H9 (cell line): Measurements from ENCODE around the gene FAT2. TPM values are rescaled to one million over a fixed set of nuclear protein-coding genes. Genes with fewer than 3 reads are reported as not detected.

Experiments
- DNase-seq: peaks from one replicate; pipeline ENCODE4 v3.0.0-alpha.2; 2017
- H2AFZ ChIP-seq: one replicate; pipeline ENCODE4 v1.6.1; 2013; ENCODE audit warnings: mild to moderate bottlenecking, low read length, control low read depth, moderate library complexity
- H2AK5ac ChIP-seq: 2 replicates; pipeline ENCODE4 v1.6.1; 2013; ENCODE audit warnings: low read length, control low read depth, mixed read lengths; ENCODE audit not compliant: insufficient read length
- H2BK120ac ChIP-seq: one replicate; pipeline ENCODE4 v1.6.1; 2013; ENCODE audit warnings: low read depth, mild to moderate bottlenecking, low read length, control low read depth, inconsistent platforms; ENCODE audit not compliant: poor library complexity, severe bottlenecking
- H2BK12ac ChIP-seq: 2 replicates; pipeline ENCODE4 v1.6.1; 2013; ENCODE audit warnings: low read length, control low read depth, mixed read lengths, low read depth; ENCODE audit not compliant: insufficient read length
- H2BK15ac ChIP-seq: 2 replicates; pipeline ENCODE4 v1.6.1; 2013; ENCODE audit warnings: low read depth, low read length, control low read depth
- H2BK20ac ChIP-seq: one replicate; pipeline ENCODE4 v1.6.1; 2013; ENCODE audit warnings: low read depth, mild to moderate bottlenecking, low read length, control low read depth, inconsistent platforms; ENCODE audit not compliant: poor library complexity, severe bottlenecking
- H2BK5ac ChIP-seq: 2 replicates; pipeline ENCODE4 v1.6.1; 2013; ENCODE audit warnings: low read length, control low read depth, mixed read lengths; ENCODE audit not compliant: insufficient read length
- H3K14ac ChIP-seq: 2 replicates; pipeline ENCODE4 v1.6.1; 2013; ENCODE audit warnings: low read length, control low read depth; ENCODE audit not compliant: insufficient read depth
- H3K18ac ChIP-seq: 2 replicates; pipeline ENCODE4 v1.6.1; 2013; ENCODE audit warnings: low read depth, mild to moderate bottlenecking, mixed read lengths, low read length, control low read depth; ENCODE audit not compliant: insufficient read length
- H3K23ac ChIP-seq: 2 replicates; pipeline ENCODE4 v1.6.1; 2013; ENCODE audit warnings: low read length, control low read depth, mixed read lengths, low read depth; ENCODE audit not compliant: insufficient read length
- H3K23me2 ChIP-seq: 2 replicates; pipeline ENCODE4 v1.6.1; 2013; ENCODE audit warnings: low read depth, mild to moderate bottlenecking, mixed read lengths, low read length, control low read depth; ENCODE audit not compliant: insufficient read length, poor library complexity, severe bottlenecking
- H3K27ac ChIP-seq: 2 replicates; pipeline ENCODE4 v1.5.1; 2013; ENCODE audit warnings: low read length, control low read depth, mixed read lengths, low read depth; ENCODE audit not compliant: insufficient read length
- H3K27me3 ChIP-seq: 2 replicates; pipeline ENCODE4 v1.6.1; 2013; ENCODE audit warnings: low read length, control low read depth, inconsistent platforms; ENCODE audit not compliant: insufficient read depth
- H3K4ac ChIP-seq: 2 replicates; pipeline ENCODE4 v1.6.1; 2013; ENCODE audit warnings: low read depth, mild to moderate bottlenecking, control low read depth, inconsistent platforms, low read length, moderate library complexity
- H3K4me1 ChIP-seq: 2 replicates; pipeline ENCODE4 v1.6.1; 2013; ENCODE audit warnings: low read length, control low read depth, inconsistent platforms; ENCODE audit not compliant: insufficient read depth
- H3K4me2 ChIP-seq: 2 replicates; pipeline ENCODE4 v1.6.1; 2013; ENCODE audit warnings: low read length, control low read depth, mixed read lengths; ENCODE audit not compliant: insufficient read length, insufficient read depth
- H3K56ac ChIP-seq: 2 replicates; pipeline ENCODE4 v1.6.1; 2013; ENCODE audit warnings: low read depth, mild to moderate bottlenecking, mixed read lengths, low read length, control low read depth; ENCODE audit not compliant: insufficient read length
- H3K79me1 ChIP-seq: 2 replicates; pipeline ENCODE4 v1.6.1; 2013; ENCODE audit warnings: low read depth, mild to moderate bottlenecking, moderate library complexity, low read length, control low read depth, inconsistent platforms; ENCODE audit not compliant: insufficient read depth, poor library complexity, severe bottlenecking
- H3K79me2 ChIP-seq: 2 replicates; pipeline ENCODE4 v1.6.1; 2013; ENCODE audit warnings: low read length, control low read depth, inconsistent platforms; ENCODE audit not compliant: insufficient read depth
- H3K9ac ChIP-seq: 2 replicates; pipeline ENCODE4 v1.6.1; 2013; ENCODE audit warnings: low read length, control low read depth, mixed read lengths; ENCODE audit not compliant: insufficient read length; ENCODE audit errors: extremely low read depth
- H3K9me3 ChIP-seq: one replicate; pipeline ENCODE4 v1.6.1; 2013; ENCODE audit warnings: low read depth, low read length, inconsistent platforms; ENCODE audit not compliant: control insufficient read depth
- H3T11ph ChIP-seq: one replicate; pipeline ENCODE4 v1.6.1; 2013; ENCODE audit warnings: mild to moderate bottlenecking, low read length, control low read depth, inconsistent platforms
- H4K20me1 ChIP-seq: one replicate; pipeline ENCODE4 v1.6.1; 2013; ENCODE audit not compliant: control insufficient read depth, insufficient read length, insufficient read depth
- H4K5ac ChIP-seq: 2 replicates; pipeline ENCODE4 v1.6.1; 2013; ENCODE audit warnings: low read depth, mild to moderate bottlenecking, mixed read lengths, low read length, control low read depth; ENCODE audit not compliant: insufficient read length
- H4K8ac ChIP-seq: replicated peaks from 2 replicates; pipeline ENCODE4 v1.6.1; 2013; ENCODE audit warnings: low read length, control low read depth, mixed read lengths, low read depth; ENCODE audit not compliant: insufficient read length
- H4K91ac ChIP-seq: 2 replicates; pipeline ENCODE4 v1.6.1; 2013; ENCODE audit warnings: low read depth, mild to moderate bottlenecking, moderate library complexity, mixed read lengths, low read length, control low read depth; ENCODE audit not compliant: insufficient read length
- H3K27ac Mint-ChIP-seq, 3 experiments: 2 replicates in 2 of 3; 3 replicates in 1 of 3; pipeline ENCODE4 v1.8.0; 2020 to 2021; ENCODE audit warnings: mixed read lengths in 3 of 3, mild to moderate bottlenecking in 1 of 3, moderate library complexity in 1 of 3
- H3K27me3 Mint-ChIP-seq: 2 replicates; pipeline ENCODE4 v1.8.0; 2021; ENCODE audit warnings: low read depth, mild to moderate bottlenecking, moderate library complexity, mixed read lengths
- H3K36me3 Mint-ChIP-seq, 3 experiments: 2 replicates in 2 of 3; 3 replicates in 1 of 3; pipeline ENCODE4 v1.8.0; 2020 to 2021; ENCODE audit warnings: low read depth in 3 of 3, mixed read lengths in 3 of 3; ENCODE audit not compliant: insufficient read depth in 1 of 3
- H3K4me1 Mint-ChIP-seq, 2 experiments: 2 replicates each; pipeline ENCODE4 v1.8.0; 2020; ENCODE audit warnings: mixed read lengths in 2 of 2
- H3K4me3 Mint-ChIP-seq, 2 experiments: 2 replicates in 1 of 2; 3 replicates in 1 of 2; pipeline ENCODE4 v1.8.0; 2020 to 2021; ENCODE audit warnings: mild to moderate bottlenecking in 2 of 2, mixed read lengths in 2 of 2, moderate library complexity in 1 of 2
- H3K9me3 Mint-ChIP-seq, 2 experiments: 2 replicates in 1 of 2; 3 replicates in 1 of 2; pipeline ENCODE4 v1.8.0; 2020; ENCODE audit warnings: mild to moderate bottlenecking in 2 of 2, mixed read lengths in 2 of 2, moderate library complexity in 1 of 2
- CTCF ChIP-seq: fragments of 200-600 bp; sonication (generic); conservative IDR thresholded peaks from 3 replicates; pipeline ENCODE4 v1.8.0; 2021; ENCODE audit warnings: antibody characterized with exemption, mild to moderate bottlenecking
- WGBS: extraction: QIAGEN DNeasy Blood & Tissue Kit; methylation state at CpG from one replicate; pipeline ENCODE4 v1.1.7; 2013; ENCODE audit warnings: missing lambda C conversion rate, low lambda C conversion rate, mixed read lengths; ENCODE audit not compliant: insufficient read length; ENCODE audit errors: extremely low coverage; 5-methylcytosine and 5-hydroxymethylcytosine counted together
- total RNA-seq: library from RNA; stranded (reverse); gene quantifications from 2 replicates; pipeline ENCODE4 v1.2.1, GENCODE V29; 2021

Gene FAT2
- total RNA-seq, 1 experiment from 2014 or later: 0.15 TPM

GRCh38 chr5:151556806-151557205 is 34.3 kb downstream of the FAT2 start:
- Histone ChIP-seq H3K27ac (no peak overlapping the region), H4K8ac (no peak overlapping the region), H2BK5ac (no peak overlapping the region), H3K9me3 (no peaks in the 10 kb centered on the region), H3K23ac (no peak overlapping the region), H2AFZ (no peak overlapping the region), H3K9ac (no peak overlapping the region), H2BK120ac (no peak overlapping the region), H2AK5ac (no peak overlapping the region), H3K79me2 (no peaks in the 10 kb centered on the region), H3K56ac (no peak overlapping the region), H3K4ac (no peak overlapping the region), H4K20me1 (no peaks in the 10 kb centered on the region), H3T11ph (no peak overlapping the region), H4K5ac (no peak overlapping the region), H4K91ac (no peak overlapping the region), H3K27me3 (no peaks in the 10 kb centered on the region), H2BK12ac (no peak overlapping the region), H3K18ac (no peak overlapping the region), H2BK20ac (no peak overlapping the region), H3K79me1 (no peaks in the 10 kb centered on the region), H3K14ac (no peak overlapping the region), H2BK15ac (no peak overlapping the region), H3K4me2 (no peak overlapping the region), H3K4me1 (no peaks in the 10 kb centered on the region), H3K23me2 (no peaks in the 10 kb centered on the region)
- no peaks in the 10 kb centered on the region for H3K9me3 Mint-ChIP-seq
- no CpG with 5 or more reads among the region's 6 CpGs for WGBS
- H3K4me3 Mint-ChIP-seq: no peak overlapping the region
- DNase-seq: no peak
- peaks cover 4 to 5% of the 10 kb centered on the region in 2 experiments for H3K4me1 Mint-ChIP-seq
- no peak for TF ChIP-seq CTCF
- H3K27me3 Mint-ChIP-seq: peaks cover 5% of the 10 kb centered on the region; the same call in 1 of the 2 replicates
- H3K36me3 Mint-ChIP-seq: no peaks in the 10 kb centered on the region
- H3K27ac Mint-ChIP-seq: no peak overlapping the region
